Transverse colon (tissue), 4 donors: ENCODE results near the gene CLDN22. TPM values are rescaled to one million over a fixed set of nuclear protein-coding genes. Genes with fewer than 3 reads are reported as not detected.

ENCODE experiments used
- DNase-seq: peaks from one replicate; pipeline ENCODE4 v3.0.0-alpha.2; 2019
- H3K27ac ChIP-seq, 4 donors: fragments of 200-600 bp; sonication (generic); 2 replicates each; pipeline ENCODE4 v1.5.1; 2016 to 2018; ENCODE audit warnings: inconsistent platforms in 4 of 4
- H3K27me3 ChIP-seq: fragments of 200-600 bp; sonication (generic); 2 replicates; pipeline ENCODE4 v1.5.1; 2017; ENCODE audit warnings: inconsistent platforms
- H3K36me3 ChIP-seq, 4 donors: fragments of 200-600 bp; sonication (generic); 2 replicates each; pipeline ENCODE4 v1.5.1; 2017 to 2019; ENCODE audit warnings: inconsistent platforms in 4 of 4
- H3K4me1 ChIP-seq, 4 donors: fragments of 200-600 bp; sonication (generic); 2 replicates each; pipeline ENCODE4 v1.5.1; 2017 to 2020; ENCODE audit warnings: inconsistent platforms in 4 of 4
- H3K4me3 ChIP-seq, 4 donors: fragments of 200-600 bp; sonication (generic); 1 replicate in 1 of 4; 2 replicates in 3 of 4; pipeline versions ENCODE4 v1.5.1 to v1.6.1; 2017 to 2019; ENCODE audit warnings: inconsistent platforms in 4 of 4
- H3K9me3 ChIP-seq, 2 donors: fragments of 200-600 bp; sonication (generic); 2 replicates each; pipeline ENCODE4 v1.5.1; 2017 to 2019; ENCODE audit warnings: inconsistent platforms in 2 of 2
- EP300 ChIP-seq: sonication (generic); formaldehyde crosslinking; IDR thresholded peaks from one replicate; pipeline ENCODE4 v1.6.1; 2017; ENCODE audit warnings: antibody characterized with exemption, low read depth
- POLR2A ChIP-seq: fragments of 450-650 bp; IDR thresholded peaks from one replicate; pipeline ENCODE4 v1.6.1; 2016; ENCODE audit warnings: antibody characterized with exemption, mild to moderate bottlenecking, moderate library complexity
- POLR2AphosphoS5 ChIP-seq, 3 donors: sonication (generic); formaldehyde crosslinking; IDR thresholded peaks; one replicate each; pipeline ENCODE4 v1.6.1; 2016; ENCODE audit warnings: antibody characterized with exemption in 3 of 3
- WGBS, 2 donors: methylation state at CpG; one replicate each; pipeline ENCODE4 v1.1.5; 2018; ENCODE audit warnings: low coverage in 1 of 2; 5-methylcytosine and 5-hydroxymethylcytosine counted together
- in situ Hi-C, 4 donors: fragments of 200-750 bp; cut with MboI; loops; one replicate each; pipeline versions ENCODE4 v1.15.0 to v1.15.1; 2017; ENCODE audit warnings: low sequenced_read_pairs in 3 of 4, low pct_ligation_motif_present in 1 of 4, low pct_unique_long_range_greater_than_20kb in 1 of 4
- intact Hi-C: fragments of 100-400 bp; cut with DNase I; formaldehyde crosslinking; loops from one replicate; pipeline ENCODE4 v1.15.1; 2023; ENCODE audit warnings: low total_unique reads
- total RNA-seq, 4 donors: library from RNA; depleted of rRNA; stranded (reverse); fragments of >200 nt; gene quantifications; one replicate each; pipeline ENCODE4 v1.1.0, GENCODE V29; 2016
- TF ChIP-seq, protein P1 (sequence below), 5 experiments: fragments of 200-600 bp in 3 of 5; fragments of 450-650 bp in 2 of 5; sonication (generic) in 3 of 5; IDR thresholded peaks; 1 replicate in 2 of 5; 2 replicates in 3 of 5; pipeline ENCODE4 v1.5.1; 2016 to 2017; ENCODE audit warnings: antibody characterized with exemption in 5 of 5, inconsistent platforms in 3 of 5, mild to moderate bottlenecking in 2 of 5, moderate library complexity in 1 of 5

Gene CLDN22
- total RNA-seq, 4 donors from 2014 or later, result not detected

DNA sequence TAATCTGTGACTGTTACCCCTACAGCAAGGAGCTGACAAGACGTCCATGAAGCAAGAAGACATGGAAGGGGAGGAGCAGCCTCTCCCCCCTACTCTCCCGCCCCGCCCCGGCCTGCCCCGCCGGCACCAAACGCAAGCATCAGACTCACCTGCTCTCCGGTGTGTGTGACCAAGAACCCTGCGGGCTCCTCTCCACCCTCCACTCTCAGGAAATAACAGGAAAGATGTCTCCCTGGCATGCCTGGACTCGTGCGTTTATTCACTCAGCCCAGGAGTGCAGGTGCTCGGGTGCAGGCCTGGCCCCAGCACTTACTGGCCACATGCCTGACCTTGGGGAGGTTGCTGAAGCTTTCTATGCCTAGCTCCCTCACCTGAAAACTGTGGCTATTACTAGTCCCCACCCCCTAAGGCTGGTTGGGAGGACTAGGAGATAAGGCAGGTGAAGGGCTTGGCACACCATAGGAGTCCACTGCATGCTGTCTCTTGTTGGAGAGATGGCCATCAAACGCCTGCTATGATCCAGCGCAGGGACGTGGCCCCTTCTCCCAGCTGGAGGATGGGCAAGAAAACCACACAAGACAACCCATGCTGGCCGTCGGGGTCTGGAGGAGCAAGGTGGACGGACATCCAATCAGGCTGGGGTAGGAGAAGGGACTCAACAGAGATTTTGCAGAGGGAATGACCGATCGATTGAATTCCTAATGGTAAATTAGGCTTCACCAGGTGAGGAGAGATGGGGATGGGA is 37.0 kb upstream of the CLDN22 start:
- no peaks in the 10 kb centered on the region for H3K36me3 ChIP-seq
- intact Hi-C loops (no loop called here), in situ Hi-C loops (no loop called here)
- DNase-seq, result no peak
- no peaks in the 10 kb centered on the region for H3K9me3 ChIP-seq
- WGBS, 2 donors, result 60 to 84% methylated on average over 1 to 20 of the region's 20 CpGs
- TF ChIP-seq, protein P1, sequence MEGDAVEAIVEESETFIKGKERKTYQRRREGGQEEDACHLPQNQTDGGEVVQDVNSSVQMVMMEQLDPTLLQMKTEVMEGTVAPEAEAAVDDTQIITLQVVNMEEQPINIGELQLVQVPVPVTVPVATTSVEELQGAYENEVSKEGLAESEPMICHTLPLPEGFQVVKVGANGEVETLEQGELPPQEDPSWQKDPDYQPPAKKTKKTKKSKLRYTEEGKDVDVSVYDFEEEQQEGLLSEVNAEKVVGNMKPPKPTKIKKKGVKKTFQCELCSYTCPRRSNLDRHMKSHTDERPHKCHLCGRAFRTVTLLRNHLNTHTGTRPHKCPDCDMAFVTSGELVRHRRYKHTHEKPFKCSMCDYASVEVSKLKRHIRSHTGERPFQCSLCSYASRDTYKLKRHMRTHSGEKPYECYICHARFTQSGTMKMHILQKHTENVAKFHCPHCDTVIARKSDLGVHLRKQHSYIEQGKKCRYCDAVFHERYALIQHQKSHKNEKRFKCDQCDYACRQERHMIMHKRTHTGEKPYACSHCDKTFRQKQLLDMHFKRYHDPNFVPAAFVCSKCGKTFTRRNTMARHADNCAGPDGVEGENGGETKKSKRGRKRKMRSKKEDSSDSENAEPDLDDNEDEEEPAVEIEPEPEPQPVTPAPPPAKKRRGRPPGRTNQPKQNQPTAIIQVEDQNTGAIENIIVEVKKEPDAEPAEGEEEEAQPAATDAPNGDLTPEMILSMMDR (IDR thresholded peaks at IDR 0.05), result no peak
- TF ChIP-seq POLR2AphosphoS5 (IDR thresholded peaks at IDR 0.05), result no peak
- no peak overlapping the region for H3K27ac ChIP-seq
- H3K27me3 ChIP-seq, result no peaks in the 10 kb centered on the region
- no peak overlapping the region for H3K4me3 ChIP-seq
- H3K4me1 ChIP-seq, result no peaks in the 10 kb centered on the region

DNA sequence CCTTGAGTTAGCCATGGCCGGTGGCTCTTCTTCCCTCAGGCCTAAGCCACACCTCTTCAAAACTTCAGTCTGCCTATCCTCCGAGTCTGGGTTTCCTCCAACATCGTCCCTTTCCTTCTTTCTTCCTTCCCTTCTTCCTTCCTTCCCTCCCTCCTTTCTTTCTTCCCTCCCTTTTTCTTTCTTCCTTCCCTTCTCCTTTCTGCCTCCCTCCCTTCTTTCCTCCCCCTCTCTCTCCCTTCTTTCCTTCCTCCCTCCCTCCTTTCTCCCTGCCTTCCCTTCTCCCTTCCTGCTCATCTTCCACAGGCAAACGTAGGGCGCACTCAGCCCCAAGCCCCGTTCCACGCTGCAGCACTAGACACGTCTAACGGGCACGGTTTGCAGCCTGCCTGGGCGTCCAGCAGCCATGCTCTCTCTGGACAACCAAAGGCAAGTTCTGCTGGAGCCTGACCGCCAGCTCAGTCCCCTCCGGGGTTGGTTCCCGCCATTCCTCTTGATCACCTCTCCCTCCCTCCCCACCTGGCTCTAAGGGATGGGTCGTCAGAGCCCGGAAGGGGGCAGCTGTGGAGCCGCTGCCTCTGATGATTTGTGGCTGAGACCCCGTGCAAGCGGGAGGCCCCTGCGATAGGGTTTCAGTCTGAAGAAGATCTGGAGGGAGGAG is 36.2 kb upstream of the CLDN22 start:
- in situ Hi-C loops (no loop called here), intact Hi-C loops (no loop called here)

DNA sequence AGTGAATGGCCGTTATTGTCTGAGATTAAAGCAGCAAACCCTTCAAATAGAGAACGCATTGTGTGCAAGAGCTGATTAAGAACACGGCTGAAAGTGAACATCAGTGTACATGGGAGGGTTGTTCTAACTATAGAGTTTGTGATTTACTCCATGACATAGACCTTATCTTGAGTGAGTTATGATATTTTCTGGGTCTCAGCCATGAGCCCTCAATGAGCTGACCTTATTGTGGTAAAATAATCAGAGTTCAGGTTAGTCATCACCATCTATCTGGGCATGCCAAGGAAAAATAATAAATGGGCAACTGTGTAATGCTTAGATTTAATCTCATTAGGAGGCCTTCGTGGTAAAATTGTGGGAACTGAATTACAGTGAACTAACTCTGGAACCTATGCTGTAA is 35.3 kb upstream of the CLDN22 start:
- TF ChIP-seq POLR2AphosphoS5 (IDR thresholded peaks at IDR 0.05), result no peak
- no peak for TF ChIP-seq POLR2A
- TF ChIP-seq, protein P1 (IDR thresholded peaks at IDR 0.05), result no peak
- no peak for TF ChIP-seq EP300
- in situ Hi-C loops (no loop called here), intact Hi-C loops (no loop called here)
- Histone ChIP-seq H3K9me3 (no peaks in the 10 kb centered on the region), H3K27ac (no peak overlapping the region), H3K4me1 (no peaks in the 10 kb centered on the region), H3K4me3 (no peak overlapping the region), H3K27me3 (no peaks in the 10 kb centered on the region), H3K36me3 (no peaks in the 10 kb centered on the region)
- 29 to 59% methylated on average over 4 of the region's 4 CpGs for WGBS, 2 donors
- DNase-seq, result no peak

More for the DNA sequence above, 36.2 kb upstream of the CLDN22 start:
- 88 to 95% methylated on average over 3 to 20 of the region's 20 CpGs for WGBS, 2 donors
- Histone ChIP-seq H3K36me3 (no peaks in the 10 kb centered on the region), H3K9me3 (no peaks in the 10 kb centered on the region), H3K27me3 (no peaks in the 10 kb centered on the region), H3K4me3 (no peak overlapping the region), H3K27ac (no peak overlapping the region), H3K4me1 (no peaks in the 10 kb centered on the region)
- TF ChIP-seq POLR2A (no peak), POLR2AphosphoS5 (IDR thresholded peaks at IDR 0.05) (no peak), EP300 (no peak)
- TF ChIP-seq, protein P1 (IDR thresholded peaks at IDR 0.05), result no peak
- no peak for DNase-seq

DNA sequence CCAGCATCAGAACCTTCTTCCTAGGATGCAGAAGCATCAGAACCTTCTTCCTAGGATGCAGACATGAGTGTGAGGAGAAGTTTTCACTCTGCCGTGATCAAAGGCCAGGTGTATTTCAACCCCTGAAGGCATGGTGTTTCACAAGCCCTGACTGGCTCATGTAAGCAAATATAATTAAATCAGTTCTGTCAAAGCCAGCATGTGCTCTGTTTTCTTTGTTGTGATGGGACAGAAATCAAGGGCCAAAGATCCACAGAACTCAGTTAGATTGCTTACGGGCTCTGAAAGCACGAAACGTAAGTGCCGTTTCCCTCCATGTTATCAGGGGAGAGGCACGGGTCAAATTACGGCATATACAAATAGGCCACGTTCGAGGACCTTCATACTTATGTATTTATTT is 34.1 kb upstream of the CLDN22 start:
- Histone ChIP-seq H3K27ac (no peak overlapping the region), H3K36me3 (no peaks in the 10 kb centered on the region), H3K27me3 (no peaks in the 10 kb centered on the region), H3K9me3 (no peaks in the 10 kb centered on the region), H3K4me1 (no peaks in the 10 kb centered on the region), H3K4me3 (no peak overlapping the region)
- WGBS, 2 donors, result 52 to 83% methylated on average over 1 to 9 of the region's 9 CpGs
- in situ Hi-C loops, result no loop called here
- DNase-seq, result no peak
- intact Hi-C loops, result no loop called here
- TF ChIP-seq POLR2AphosphoS5 (IDR thresholded peaks at IDR 0.05) (no peak), EP300 (no peak), POLR2A (no peak)
- TF ChIP-seq, protein P1 (IDR thresholded peaks at IDR 0.05), result no peak
